ENCODE data around the gene NANOS3. TPM values are rescaled to one million over a fixed set of nuclear protein-coding genes. Genes with fewer than 3 reads are reported as not detected.
A peak's percentile ranks its signal among the peaks of the same experiment; 100 is the strongest.

The NANOS3 gene
- total RNA-seq, 1 donor from 2014 or later, result 2.9 TPM

GRCh38 chr19:13835791-13836723, 40.9 kb upstream of the NANOS3 start:
- no peaks in the 10 kb centered on the region for H3K9me3 ChIP-seq (ENCODE audit: insufficient read depth, low read depth, low read length)
- H3K4me1 ChIP-seq (ENCODE audit: insufficient read depth, low read length), result peaks cover 49% of the 10 kb centered on the region
- peaks cover 24% of the 10 kb centered on the region for H3K4me1 Mint-ChIP-seq (ENCODE audit: low read depth, unreplicated experiment)
- H3K79me2 ChIP-seq (ENCODE audit: insufficient read depth, low read length), result peaks cover 70% of the 10 kb centered on the region
- H3K9me3 Mint-ChIP-seq (ENCODE audit: unreplicated experiment), result peaks cover 1% of the 10 kb centered on the region
- peak overlapping the region; percentile 65 for H3K9ac ChIP-seq (ENCODE audit: low read length)
- TF ChIP-seq CTCF (IDR thresholded peaks at IDR 0.05; ENCODE audit: insufficient read depth, low read depth, low read length) (no peak), EZH2 (IDR thresholded peaks at IDR 0.05; ENCODE audit: insufficient read depth, low read length) (no peak)
- FAIRE-seq, result no peak
- H3K4me2 ChIP-seq (ENCODE audit: low read length), result peak overlapping the region; percentile 98
- peaks cover 22% of the 10 kb centered on the region for H3K36me3 ChIP-seq (ENCODE audit: insufficient read depth, low read length)
- DNase-seq (ENCODE audit: low read depth), result no peak
- no peak overlapping the region for H3K4me3 Mint-ChIP-seq (ENCODE audit: unreplicated experiment)
- no peaks in the 10 kb centered on the region for H3K27me3 Mint-ChIP-seq (ENCODE audit: low read depth, unreplicated experiment)
- H3K4me3 ChIP-seq (ENCODE audit: insufficient read depth, low read depth, low read length), result no peak overlapping the region
- no peaks in the 10 kb centered on the region for H3K27me3 ChIP-seq (ENCODE audit: insufficient read depth, low read length)
- H4K20me1 ChIP-seq (ENCODE audit: insufficient read depth, low read length), result peaks cover 93% of the 10 kb centered on the region
- peak overlapping the region; percentile 71 for H3K27ac ChIP-seq (ENCODE audit: low read depth, low read length)
- H2AFZ ChIP-seq (ENCODE audit: low read depth, low read length), result no peak overlapping the region
- no peak overlapping the region for H3K27ac Mint-ChIP-seq (ENCODE audit: unreplicated experiment)
- peaks cover 13% of the 10 kb centered on the region for H3K36me3 Mint-ChIP-seq (ENCODE audit: low read depth, unreplicated experiment)

GRCh38 chr19:13838435-13839129, 38.4 kb upstream of the NANOS3 start:
- peak overlapping the region; percentile 77 for H3K4me3 Mint-ChIP-seq (ENCODE audit: unreplicated experiment)
- H3K9me3 Mint-ChIP-seq (ENCODE audit: unreplicated experiment), result no peaks in the 10 kb centered on the region
- H3K27ac Mint-ChIP-seq (ENCODE audit: unreplicated experiment), result peak overlapping the region; percentile 26
- Histone ChIP-seq H3K36me3 (ENCODE audit: insufficient read depth, low read length) (peaks cover 22% of the 10 kb centered on the region), H4K20me1 (ENCODE audit: insufficient read depth, low read length) (peaks cover 85% of the 10 kb centered on the region), H3K9ac (ENCODE audit: low read length) (peak overlapping the region; percentile 100), H3K4me2 (ENCODE audit: low read length) (peak overlapping the region; percentile 98), H3K9me3 (ENCODE audit: insufficient read depth, low read depth, low read length) (no peaks in the 10 kb centered on the region), H3K4me3 (ENCODE audit: insufficient read depth, low read depth, low read length) (peak overlapping the region; percentile 81), H3K79me2 (ENCODE audit: insufficient read depth, low read length) (peaks cover 94% of the 10 kb centered on the region), H2AFZ (ENCODE audit: low read depth, low read length) (no peak overlapping the region), H3K27ac (ENCODE audit: low read depth, low read length) (peak overlapping the region; percentile 97), H3K27me3 (ENCODE audit: insufficient read depth, low read length) (no peaks in the 10 kb centered on the region), H3K4me1 (ENCODE audit: insufficient read depth, low read length) (peaks cover 53% of the 10 kb centered on the region)
- no peaks in the 10 kb centered on the region for H3K27me3 Mint-ChIP-seq (ENCODE audit: low read depth, unreplicated experiment)
- TF ChIP-seq EZH2 (IDR thresholded peaks at IDR 0.05; ENCODE audit: insufficient read depth, low read length), result no peak
- no peak for TF ChIP-seq CTCF (IDR thresholded peaks at IDR 0.05; ENCODE audit: insufficient read depth, low read depth, low read length)
- DNase-seq (ENCODE audit: low read depth), result no peak
- no peak for FAIRE-seq
- peaks cover 8% of the 10 kb centered on the region for H3K36me3 Mint-ChIP-seq (ENCODE audit: low read depth, unreplicated experiment)
- H3K4me1 Mint-ChIP-seq (ENCODE audit: low read depth, unreplicated experiment), result peaks cover 25% of the 10 kb centered on the region
